OCI-LY3 (cell line): ENCODE results near the gene TRIO.

Experiments used
- CTCF ChIP-seq: fragments of 200-600, 300-600 bp; sonication (generic); IDR thresholded peaks from 2 replicates; pipeline ENCODE4 v1.5.1; 2014; ENCODE audit warnings: antibody characterized with exemption, low read length, low read depth
- EZH2phosphoT487 ChIP-seq: fragments of 200-600 bp; shearing (Covaris generic); IDR thresholded peaks from 2 replicates; pipeline ENCODE4 v1.6.1; 2018; ENCODE audit warnings: antibody characterized with exemption, mixed run types, low read depth

DNA sequence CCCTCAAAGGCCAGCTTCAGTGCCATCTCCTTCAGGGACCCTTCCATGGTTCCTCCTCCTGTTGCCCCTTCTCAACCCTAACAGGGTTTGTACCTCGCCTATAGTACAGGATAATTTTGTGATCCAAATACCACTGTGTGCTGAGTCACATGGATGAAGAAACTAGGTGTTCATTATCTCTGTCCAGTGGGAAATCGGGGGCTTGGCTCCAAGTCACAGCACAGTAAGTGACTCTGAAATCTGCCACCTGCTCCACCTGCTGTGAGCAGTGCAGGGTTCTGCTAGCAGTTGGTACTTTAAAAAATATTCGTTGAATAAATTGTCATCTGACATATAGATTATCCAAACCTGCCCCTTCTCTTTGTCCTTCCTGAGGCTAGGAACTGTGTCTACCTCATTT, 315.3 kb downstream of the TRIO start:
- TF ChIP-seq CTCF (no peak), EZH2phosphoT487 (no peak)
